ENCODE measurements around the gene XCL1. TPM values are rescaled to one million over a fixed set of nuclear protein-coding genes. Genes with fewer than 3 reads are reported as not detected.
"Not testable (repeated sequence)": the region's sequence is repeated elsewhere in the genome, so short reads cannot be mapped to it uniquely, and the experiment has no call there.

The XCL1 gene
- total RNA-seq, 4 donors from 2014 or later = 0.47 TPM; not detected in 3

- H3K27ac ChIP-seq = no peak overlapping the region
- H3K27me3 ChIP-seq = no peaks in the 10 kb centered on the region
- no peak for ATAC-seq
- no peaks in the 10 kb centered on the region for H3K4me1 ChIP-seq
- TF ChIP-seq POLR2A (IDR thresholded peaks at IDR 0.05) = no peak
- TF ChIP-seq EP300 (IDR thresholded peaks at IDR 0.05) = no peak
- TF ChIP-seq POLR2AphosphoS5 (IDR thresholded peaks at IDR 0.05) = no peak
- no peak for TF ChIP-seq CTCF (IDR thresholded peaks at IDR 0.05)
- H3K9me3 ChIP-seq = no peaks in the 10 kb centered on the region
- H3K4me3 ChIP-seq = no peak overlapping the region
- H3K36me3 ChIP-seq = no peaks in the 10 kb centered on the region
- 56 to 70% methylated on average over 1 of the region's 1 CpG for WGBS, 2 donors (ENCODE audit: low coverage in 1 of 2)
Observed at GRCh38 chr1:168568346-168568745, 8.1 kb upstream of the XCL1 start.

- no peaks in the 10 kb centered on the region for H3K9me3 ChIP-seq
- TF ChIP-seq POLR2AphosphoS5 (IDR thresholded peaks at IDR 0.05) = no peak
- no peak for TF ChIP-seq EP300 (IDR thresholded peaks at IDR 0.05)
- TF ChIP-seq CTCF (IDR thresholded peaks at IDR 0.05) = no peak
- TF ChIP-seq POLR2A (IDR thresholded peaks at IDR 0.05) = no peak
- no peaks in the 10 kb centered on the region for H3K4me1 ChIP-seq
- 76 to 98% methylated on average over 3 of the region's 3 CpGs for WGBS, 2 donors (ENCODE audit: low coverage in 1 of 2)
- H3K27me3 ChIP-seq = no peaks in the 10 kb centered on the region
- no peak overlapping the region for H3K27ac ChIP-seq
- no peaks in the 10 kb centered on the region for H3K36me3 ChIP-seq
- H3K4me3 ChIP-seq = no peak overlapping the region
- no peak for ATAC-seq
Observed at GRCh38 chr1:168570652-168571051, 5.8 kb upstream of the XCL1 start.

- H3K9me3 ChIP-seq = no peaks in the 10 kb centered on the region
- H3K36me3 ChIP-seq = no peaks in the 10 kb centered on the region
- no peaks in the 10 kb centered on the region for H3K4me1 ChIP-seq
- H3K27me3 ChIP-seq = no peaks in the 10 kb centered on the region
- no peak overlapping the region for H3K27ac ChIP-seq
- 93 to 100% methylated on average over 3 of the region's 3 CpGs for WGBS, 2 donors (ENCODE audit: low coverage in 1 of 2)
- ATAC-seq = no peak
- H3K4me3 ChIP-seq = no peak overlapping the region
- TF ChIP-seq POLR2A (IDR thresholded peaks at IDR 0.05) (no peak), CTCF (IDR thresholded peaks at IDR 0.05) (no peak), POLR2AphosphoS5 (IDR thresholded peaks at IDR 0.05) (no peak), EP300 (IDR thresholded peaks at IDR 0.05) (no peak)
Observed at GRCh38 chr1:168572633-168573032, 3.8 kb upstream of the XCL1 start.

- not testable (repeated sequence) for H3K27ac ChIP-seq, H3K4me3 ChIP-seq, ATAC-seq, H3K27me3 ChIP-seq, H3K4me1 ChIP-seq, H3K36me3 ChIP-seq, H3K9me3 ChIP-seq
- TF ChIP-seq CTCF (IDR thresholded peaks at IDR 0.05) = peak; percentile 22 to 72 (median 59)
- WGBS, 2 donors (ENCODE audit: low coverage in 1 of 2) = 15% methylated on average over 4 of the region's 4 CpGs; no CpG with 5 or more reads in 1 of the 2 donors
Observed at GRCh38 chr1:168574234-168574633, 2.2 kb upstream of the XCL1 start.

GRCh38 chr1:168578531-168579185 lies 2.3 kb downstream of the XCL1 start:
- H3K27me3 ChIP-seq, H3K27ac ChIP-seq, H3K36me3 ChIP-seq, H3K9me3 ChIP-seq, H3K4me3 ChIP-seq, ATAC-seq: not testable (repeated sequence)
- H3K4me1 ChIP-seq = peaks cover 0 to 10% (median 0%) of the 10 kb centered on the region in 3 donors
- 46% methylated on average over 2 of the region's 2 CpGs; no CpG with 5 or more reads in 1 of the 2 donors for WGBS, 2 donors (ENCODE audit: low coverage in 1 of 2)

GRCh38 chr1:168580290-168580689 lies 3.9 kb downstream of the XCL1 start:
- peaks cover 0 to 18% (median 1%) of the 10 kb centered on the region in 3 donors for H3K4me1 ChIP-seq
- not testable (repeated sequence) for H3K27ac ChIP-seq, H3K4me3 ChIP-seq, H3K27me3 ChIP-seq, H3K9me3 ChIP-seq, ATAC-seq, H3K36me3 ChIP-seq
- 100% methylated on average over 1 to 2 of the region's 2 CpGs for WGBS, 2 donors (ENCODE audit: low coverage in 1 of 2)

GRCh38 chr1:168580991-168581390 lies 4.6 kb downstream of the XCL1 start:
- not testable (repeated sequence) for H3K36me3 ChIP-seq, H3K9me3 ChIP-seq, H3K27ac ChIP-seq, H3K27me3 ChIP-seq, ATAC-seq, H3K4me3 ChIP-seq
- peaks cover 0 to 24% (median 4%) of the 10 kb centered on the region in 3 donors for H3K4me1 ChIP-seq
- WGBS, 2 donors (ENCODE audit: low coverage in 1 of 2) = 83 to 90% methylated on average over 4 to 5 of the region's 7 CpGs

Data from gastroesophageal sphincter (tissue), 4 donors.